HepG2 (cell line): ENCODE data around the gene VCPKMT. TPM values are rescaled to one million over a fixed set of nuclear protein-coding genes. Genes with fewer than 3 reads are reported as not detected.

Source experiments
- ATF2 ChIP-seq: sonication (generic); formaldehyde crosslinking; IDR thresholded peaks from 2 replicates; pipeline ENCODE4 v1.4.0; 2020; ENCODE audit warnings: missing genetic modification reagents
- CHD2 ChIP-seq: IDR thresholded peaks from 2 replicates; pipeline ENCODE4 v1.6.1; 2011; ENCODE audit warnings: low read depth, low read length, improper control_type of control experiment
- DMTF1 ChIP-seq: sonication (generic); formaldehyde crosslinking; IDR thresholded peaks from 2 replicates; pipeline ENCODE4 v1.4.0; 2020; ENCODE audit warnings: mild to moderate bottlenecking, missing genetic modification reagents
- FOXK2 ChIP-seq: fragments of 450-650 bp; IDR thresholded peaks from 2 replicates; pipeline ENCODE4 v1.6.1; 2016
- FOXM1 ChIP-seq: sonication (generic); formaldehyde crosslinking; IDR thresholded peaks from 2 replicates; pipeline ENCODE4 v1.5.0; 2020; ENCODE audit warnings: missing genetic modification reagents
- KDM1A ChIP-seq: IDR thresholded peaks from 2 replicates; pipeline ENCODE4 v1.6.1; 2016; ENCODE audit warnings: missing compliant biosample characterization
- MAZ ChIP-seq, 2 experiments: sonication (generic) in 1 of 2; formaldehyde crosslinking in 1 of 2; IDR thresholded peaks; 2 replicates each; pipeline versions ENCODE4 v1.5.0 to v1.6.1; 2012 to 2020; ENCODE audit warnings: low read depth in 2 of 2, mild to moderate bottlenecking in 2 of 2, borderline replicate concordance in 1 of 2, improper control_type of control experiment in 1 of 2, low read length in 1 of 2, missing genetic modification reagents in 1 of 2, moderate library complexity in 1 of 2
- MZF1 ChIP-seq: sonication (generic); formaldehyde crosslinking; IDR thresholded peaks from 2 replicates; pipeline ENCODE4 v1.8.1; 2023; ENCODE audit warnings: mild to moderate bottlenecking, missing genetic modification reagents, borderline replicate concordance
- NFKB2 ChIP-seq: sonication (generic); formaldehyde crosslinking; IDR thresholded peaks from 2 replicates; pipeline ENCODE4 v1.4.0; 2020; ENCODE audit warnings: missing genetic modification reagents, borderline replicate concordance
- SALL2 ChIP-seq: sonication (generic); formaldehyde crosslinking; IDR thresholded peaks from 2 replicates; pipeline ENCODE4 v1.8.1; 2023; ENCODE audit warnings: mild to moderate bottlenecking, missing genetic modification reagents, inconsistent platforms
- SP5 ChIP-seq: IDR thresholded peaks from 2 replicates; pipeline ENCODE4 v1.6.1; 2016; ENCODE audit warnings: low read depth, borderline replicate concordance
- ZNF207 ChIP-seq: fragments of 450-650 bp; IDR thresholded peaks from 2 replicates; pipeline ENCODE4 v1.6.1; 2016; ENCODE audit warnings: antibody characterized with exemption, borderline replicate concordance
- ZNF34 ChIP-seq: sonication (generic); formaldehyde crosslinking; IDR thresholded peaks from 2 replicates; pipeline ENCODE4 v1.4.0; 2020; ENCODE audit warnings: mild to moderate bottlenecking, missing genetic modification reagents, borderline replicate concordance
- ZNF724P ChIP-seq: sonication (generic); formaldehyde crosslinking; IDR thresholded peaks from 2 replicates; pipeline ENCODE4 v1.8.0; 2022; ENCODE audit warnings: missing genetic modification reagents, borderline replicate concordance
- ZNF749 ChIP-seq: sonication (generic); formaldehyde crosslinking; IDR thresholded peaks from 2 replicates; pipeline ENCODE4 v1.8.0; 2022; ENCODE audit warnings: mild to moderate bottlenecking, missing genetic modification reagents, moderate library complexity, borderline replicate concordance
- ZNF792 ChIP-seq: IDR thresholded peaks from 2 replicates; pipeline ENCODE4 v1.6.1; 2016
- ZNF891 ChIP-seq: sonication (generic); formaldehyde crosslinking; IDR thresholded peaks from 2 replicates; pipeline ENCODE4 v1.5.0; 2020; ENCODE audit warnings: mild to moderate bottlenecking, missing genetic modification reagents
- polyA plus RNA-seq, 8 experiments: library from polyadenylated mRNA; depleted of rRNA in 3 of 8; stranded (reverse) in 7 of 8; unstranded in 1 of 8; fragments of >200 nt; fragmentation: Illumina TruSeq in 4 of 8; extraction: Trizol in 4 of 8; gene quantifications; 2 replicates each; pipeline versions ENCODE4 v1.2.1 to v1.2.3, GENCODE V29; 2011 to 2016; ENCODE audit warnings: low read depth in 4 of 8, missing spikeins in 1 of 8, mixed read lengths in 1 of 8; ENCODE audit not compliant: insufficient read depth in 1 of 8
- total RNA-seq, 5 experiments: library from RNA; depleted of rRNA; stranded (reverse); fragments of >200 nt; fragmentation: Illumina TruSeq; extraction: Trizol; gene quantifications; 2 replicates each; pipeline ENCODE4 v1.2.3, GENCODE V29; 2016; ENCODE audit warnings: low read depth in 1 of 5
- TF ChIP-seq, protein P1 (sequence below): sonication (generic); formaldehyde crosslinking; IDR thresholded peaks from 2 replicates; pipeline ENCODE4 v1.8.0; 2022; ENCODE audit warnings: mild to moderate bottlenecking, missing genetic modification reagents; ENCODE audit not compliant: insufficient replicate concordance
- TF ChIP-seq, protein P2 (sequence below): sonication (generic); formaldehyde crosslinking; IDR thresholded peaks from 2 replicates; pipeline ENCODE4 v1.5.0; 2020; ENCODE audit warnings: mild to moderate bottlenecking, missing genetic modification reagents, borderline replicate concordance
- TF ChIP-seq, protein P3 (sequence below): sonication (generic); formaldehyde crosslinking; IDR thresholded peaks from 2 replicates; pipeline ENCODE4 v1.4.0; 2020; ENCODE audit warnings: mild to moderate bottlenecking, missing genetic modification reagents

The VCPKMT gene
- total and polyA plus RNA-seq, 2 of the 13 experiments (the other 11 are each of a cell fraction or from before 2014, with no cell fraction given): 3.9 to 5.4 TPM

DNA sequence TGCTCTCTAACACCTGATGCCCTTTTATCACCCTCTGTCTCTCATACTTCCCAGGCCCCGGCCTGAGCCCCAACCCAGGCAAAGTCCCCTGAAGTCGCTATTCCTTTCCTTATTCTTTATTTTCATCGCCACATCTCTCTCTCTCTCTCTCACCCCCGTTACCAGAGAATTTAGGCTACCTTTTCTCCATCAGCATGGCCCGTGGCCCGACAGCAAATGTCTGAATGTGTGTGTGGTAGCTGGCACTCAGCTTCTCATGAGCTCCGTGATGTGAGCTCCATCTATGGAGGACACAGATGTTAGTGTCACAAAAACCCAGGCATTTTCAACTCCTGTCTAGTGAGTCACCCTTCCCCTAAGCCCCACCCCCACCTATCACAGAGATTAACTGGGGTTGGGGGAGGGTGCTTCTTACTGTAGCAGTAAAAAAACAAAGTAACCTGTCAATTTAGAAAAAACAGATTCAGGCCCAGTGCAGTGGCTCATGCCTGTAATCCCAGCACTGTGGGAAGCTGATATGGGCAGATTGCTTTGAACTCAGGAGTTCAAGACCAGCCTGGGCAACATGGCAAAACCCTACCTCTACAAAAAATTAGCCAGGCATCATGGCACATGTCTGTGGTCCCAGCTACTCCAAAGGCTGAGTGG lies 53.8 kb downstream of the VCPKMT start (continued):
- TF ChIP-seq, protein P1, sequence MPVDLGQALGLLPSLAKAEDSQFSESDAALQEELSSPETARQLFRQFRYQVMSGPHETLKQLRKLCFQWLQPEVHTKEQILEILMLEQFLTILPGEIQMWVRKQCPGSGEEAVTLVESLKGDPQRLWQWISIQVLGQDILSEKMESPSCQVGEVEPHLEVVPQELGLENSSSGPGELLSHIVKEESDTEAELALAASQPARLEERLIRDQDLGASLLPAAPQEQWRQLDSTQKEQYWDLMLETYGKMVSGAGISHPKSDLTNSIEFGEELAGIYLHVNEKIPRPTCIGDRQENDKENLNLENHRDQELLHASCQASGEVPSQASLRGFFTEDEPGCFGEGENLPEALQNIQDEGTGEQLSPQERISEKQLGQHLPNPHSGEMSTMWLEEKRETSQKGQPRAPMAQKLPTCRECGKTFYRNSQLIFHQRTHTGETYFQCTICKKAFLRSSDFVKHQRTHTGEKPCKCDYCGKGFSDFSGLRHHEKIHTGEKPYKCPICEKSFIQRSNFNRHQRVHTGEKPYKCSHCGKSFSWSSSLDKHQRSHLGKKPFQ (CRISPR knock-in tag): no peak
- TF ChIP-seq ATF2 (no peak), ZNF891 (CRISPR knock-in tag) (no peak), MAZ (IDR thresholded peaks at IDR 0.05; ENCODE audit: borderline replicate concordance, low read depth, low read length) (no peak), MAZ (CRISPR knock-in tag; IDR thresholded peaks at IDR 0.05; ENCODE audit: low read depth) (no peak), SP5 (CRISPR knock-in tag) (no peak), ZNF34 (CRISPR knock-in tag) (no peak), ZNF792 (CRISPR knock-in tag) (no peak), KDM1A (CRISPR knock-in tag) (no peak), ZNF724P (CRISPR knock-in tag) (no peak), NFKB2 (CRISPR knock-in tag) (no peak), ZNF749 (CRISPR knock-in tag) (no peak), SALL2 (CRISPR knock-in tag) (no peak), CHD2 (no peak), MZF1 (CRISPR knock-in tag) (no peak), ZNF207 (no peak), FOXK2 (no peak), DMTF1 (no peak), FOXM1 (CRISPR knock-in tag) (no peak)
- TF ChIP-seq, protein P2, sequence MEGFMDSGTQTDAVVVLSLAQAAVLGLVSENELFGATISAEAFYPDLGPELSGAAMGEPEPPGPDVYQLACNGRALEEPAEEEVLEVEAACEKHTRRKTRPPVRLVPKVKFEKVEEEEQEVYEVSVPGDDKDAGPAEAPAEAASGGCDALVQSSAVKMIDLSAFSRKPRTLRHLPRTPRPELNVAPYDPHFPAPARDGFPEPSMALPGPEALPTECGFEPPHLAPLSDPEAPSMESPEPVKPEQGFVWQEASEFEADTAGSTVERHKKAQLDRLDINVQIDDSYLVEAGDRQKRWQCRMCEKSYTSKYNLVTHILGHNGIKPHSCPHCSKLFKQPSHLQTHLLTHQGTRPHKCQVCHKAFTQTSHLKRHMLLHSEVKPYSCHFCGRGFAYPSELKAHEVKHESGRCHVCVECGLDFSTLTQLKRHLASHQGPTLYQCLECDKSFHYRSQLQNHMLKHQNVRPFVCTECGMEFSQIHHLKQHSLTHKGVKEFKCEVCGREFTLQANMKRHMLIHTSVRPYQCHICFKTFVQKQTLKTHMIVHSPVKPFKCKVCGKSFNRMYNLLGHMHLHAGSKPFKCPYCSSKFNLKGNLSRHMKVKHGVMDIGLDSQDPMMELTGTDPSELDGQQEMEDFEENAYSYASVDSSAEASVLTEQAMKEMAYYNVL (CRISPR knock-in tag): 0 out of 2 replicates have a peak, but pooled peaks have one; percentile 14
- TF ChIP-seq, protein P3, sequence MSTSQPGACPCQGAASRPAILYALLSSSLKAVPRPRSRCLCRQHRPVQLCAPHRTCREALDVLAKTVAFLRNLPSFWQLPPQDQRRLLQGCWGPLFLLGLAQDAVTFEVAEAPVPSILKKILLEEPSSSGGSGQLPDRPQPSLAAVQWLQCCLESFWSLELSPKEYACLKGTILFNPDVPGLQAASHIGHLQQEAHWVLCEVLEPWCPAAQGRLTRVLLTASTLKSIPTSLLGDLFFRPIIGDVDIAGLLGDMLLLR: no peak
